Measurements from ENCODE around the gene MYH8.

GRCh38 chr17:10385871-10386270 lies 35.9 kb downstream of the MYH8 start:
- TF ChIP-seq CTCF (conservative IDR thresholded peaks at IDR 0.05; ENCODE audit: low read depth, low read length) (no peak), POLR2A (IDR thresholded peaks at IDR 0.05; ENCODE audit: low read depth, low read length) (no peak), SMC3 (IDR thresholded peaks at IDR 0.05; ENCODE audit: low read depth, low read length) (no peak), ELK1 (IDR thresholded peaks at IDR 0.05; ENCODE audit: borderline replicate concordance, low read depth, low read length) (no peak), MXI1 (IDR thresholded peaks at IDR 0.05; ENCODE audit: borderline replicate concordance, low read depth, low read length) (no peak), NFE2L2 (IDR thresholded peaks at IDR 0.05; ENCODE audit: low read depth, low read length) (no peak), RCOR1 (IDR thresholded peaks at IDR 0.05; ENCODE audit: insufficient replicate concordance, low read length) (no peak)
